GM23248 (cell line): Measurements from ENCODE around the gene URGCP. TPM values are rescaled to one million over a fixed set of nuclear protein-coding genes. Genes with fewer than 3 reads are reported as not detected.
"Not testable (repeated sequence)": the region's sequence is repeated elsewhere in the genome, so short reads cannot be mapped to it uniquely, and the experiment has no call there.

Source experiments
- DNase-seq: peaks from one replicate; pipeline ENCODE4 v3.0.0-alpha.2; 2015
- H2AFZ ChIP-seq: fragments of 200-600 bp; sonication (generic); 2 replicates; pipeline ENCODE4 v1.6.1; 2016; ENCODE audit warnings: antibody characterized with exemption
- H3F3A ChIP-seq: fragments of 200-600 bp; sonication (generic); 2 replicates; pipeline ENCODE4 v1.6.1; 2016; ENCODE audit warnings: mild to moderate bottlenecking, antibody characterized with exemption, mixed run types; ENCODE audit not compliant: insufficient read depth
- H3K27ac ChIP-seq: fragments of 200-600 bp; sonication (generic); 2 replicates; pipeline ENCODE4 v1.5.1; 2016; ENCODE audit warnings: mild to moderate bottlenecking
- H3K27me3 ChIP-seq: fragments of 200-600 bp; sonication (generic); replicated peaks from 2 replicates; pipeline ENCODE4 v1.6.1; 2016; ENCODE audit warnings: mild to moderate bottlenecking; ENCODE audit not compliant: insufficient read depth
- H3K36me3 ChIP-seq: fragments of 200-600 bp; sonication (generic); 2 replicates; pipeline ENCODE4 v1.6.1; 2016; ENCODE audit warnings: low read depth, mild to moderate bottlenecking
- H3K4me1 ChIP-seq: fragments of 200-600 bp; sonication (generic); 2 replicates; pipeline ENCODE4 v1.6.1; 2016; ENCODE audit warnings: mild to moderate bottlenecking; ENCODE audit not compliant: insufficient read depth
- H3K4me2 ChIP-seq: fragments of 200-600 bp; sonication (generic); one replicate; pipeline ENCODE4 v1.6.1; 2016; ENCODE audit warnings: mild to moderate bottlenecking; ENCODE audit not compliant: unreplicated experiment
- H3K4me3 ChIP-seq: fragments of 200-600 bp; sonication (generic); 2 replicates; pipeline ENCODE4 v1.5.1; 2016; ENCODE audit warnings: mild to moderate bottlenecking
- H3K79me2 ChIP-seq: fragments of 200-600 bp; sonication (generic); 2 replicates; pipeline ENCODE4 v1.6.1; 2016; ENCODE audit warnings: mild to moderate bottlenecking; ENCODE audit not compliant: insufficient read depth
- H3K9ac ChIP-seq: fragments of 200-600 bp; sonication (generic); 2 replicates; pipeline ENCODE4 v1.6.1; 2016; ENCODE audit warnings: mild to moderate bottlenecking
- H3K9me2 ChIP-seq: fragments of 200-600 bp; sonication (generic); 2 replicates; pipeline ENCODE4 v1.6.1; 2016; ENCODE audit warnings: mixed run types, mild to moderate bottlenecking, moderate library complexity; ENCODE audit not compliant: insufficient read depth
- H3K9me3 ChIP-seq: fragments of 200-600 bp; sonication (generic); one replicate; pipeline ENCODE4 v1.6.1; 2017; ENCODE audit warnings: low read depth
- H4K20me1 ChIP-seq: fragments of 200-600 bp; sonication (generic); 2 replicates; pipeline ENCODE4 v1.6.0; 2016; ENCODE audit not compliant: insufficient read depth
- EZH2 ChIP-seq: fragments of 200-600 bp; sonication (generic); IDR thresholded peaks from 2 replicates; pipeline ENCODE4 v1.6.1; 2018; ENCODE audit warnings: antibody characterized with exemption, mild to moderate bottlenecking; ENCODE audit not compliant: insufficient read depth, poor library complexity, severe bottlenecking
- EZH2phosphoT487 ChIP-seq: fragments of 200-600 bp; sonication (generic); IDR thresholded peaks from 2 replicates; pipeline ENCODE4 v1.6.1; 2018; ENCODE audit warnings: antibody characterized with exemption, moderate library complexity, mild to moderate bottlenecking, low read depth; ENCODE audit not compliant: insufficient read depth
- WGBS, 2 experiments: methylation state at CpG; one replicate each; pipeline ENCODE4 v1.1.6; 2015 to 2017; ENCODE audit warnings: low lambda C conversion rate in 2 of 2, low coverage in 1 of 2; ENCODE audit errors: missing lambda C conversion rate in 2 of 2; 5-methylcytosine and 5-hydroxymethylcytosine counted together
- in situ Hi-C: fragments of 300-500 bp; cut with MboI; formaldehyde crosslinking; loops from 2 replicates; pipeline ENCODE4 v1.15.0; 2020
- polyA plus RNA-seq: library from polyadenylated mRNA; unstranded; fragments of >200 nt; fragmentation: Nextera tagmentation; extraction: Ambion mirVana; gene quantifications from 2 replicates; pipeline ENCODE4 v1.2.1, GENCODE V29; 2016
- total RNA-seq: library from RNA; depleted of rRNA; stranded (reverse); fragments of >200 nt; shearing (Covaris generic); gene quantifications from 2 replicates; pipeline ENCODE4 v1.2.3, GENCODE V29; 2014

The URGCP gene
- total and polyA plus RNA-seq, 2 experiments from 2014 or later = 26.5 to 29.6 TPM

DNA sequence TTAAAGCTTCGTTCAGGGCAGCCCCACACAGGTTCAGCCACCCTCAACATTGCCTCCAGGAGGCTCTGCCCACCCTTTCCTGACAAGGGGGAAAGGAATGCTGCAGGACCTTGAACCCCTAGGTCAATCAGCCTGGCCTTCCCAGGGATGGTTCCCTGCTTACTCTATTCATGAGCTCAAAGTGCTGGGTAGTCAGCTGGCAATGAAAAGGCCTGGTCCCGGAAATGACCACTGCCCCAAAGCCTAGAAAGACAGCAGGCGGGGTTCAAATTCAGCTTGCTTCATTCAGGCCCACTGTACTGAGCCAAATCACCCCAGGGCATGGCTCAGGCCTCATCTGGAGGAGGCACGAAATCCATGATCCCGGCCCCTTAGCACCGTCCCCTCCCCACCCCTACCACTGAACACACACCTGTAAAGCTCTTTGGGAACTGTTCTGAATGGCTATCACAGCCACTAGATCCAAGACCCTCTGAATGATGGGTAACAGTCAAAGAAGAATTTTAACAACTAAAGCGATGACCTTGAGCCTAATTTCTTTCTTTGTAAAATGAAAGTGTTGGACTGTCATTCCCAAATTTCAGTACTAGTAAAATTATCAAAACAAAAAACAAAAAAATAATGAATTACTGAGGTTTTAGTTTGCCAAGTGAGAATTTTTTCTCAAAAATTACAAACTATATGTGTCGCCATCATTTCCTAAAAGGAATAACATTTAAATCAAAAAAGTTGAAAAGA, 1.0 kb downstream of the URGCP start:
- Histone ChIP-seq H3K4me3 (peak overlapping the region; percentile 79), H3K79me2 (peaks cover 64% of the 10 kb centered on the region), H3K36me3 (no peaks in the 10 kb centered on the region), H3K9me3 (no peaks in the 10 kb centered on the region), H4K20me1 (no peaks in the 10 kb centered on the region), H3K27me3 (no peaks in the 10 kb centered on the region), H3K9ac (peak overlapping the region; percentile 94), H3F3A (peaks cover 17% of the 10 kb centered on the region), H3K4me1 (peaks cover 20% of the 10 kb centered on the region), H3K4me2 (peak overlapping the region; percentile 85), H3K9me2 (no peaks in the 10 kb centered on the region), H3K27ac (peak overlapping the region; percentile 85), H2AFZ (peak overlapping the region; percentile 80)
- in situ Hi-C loops = no loop called here
- no peak for TF ChIP-seq EZH2phosphoT487
- no peak for TF ChIP-seq EZH2
- DNase-seq = peak; percentile 63
- 17% methylated on average over 8 of the region's 8 CpGs for WGBS, 2 experiments

GRCh38 chr7:43904533-43905208, 1.7 kb downstream of the URGCP start:
- Histone ChIP-seq H3K9ac (peak overlapping the region; percentile 94), H3K36me3 (no peaks in the 10 kb centered on the region), H3F3A (peaks cover 17% of the 10 kb centered on the region), H3K79me2 (peaks cover 71% of the 10 kb centered on the region), H3K4me3 (peak overlapping the region; percentile 79), H3K27me3 (no peaks in the 10 kb centered on the region), H3K4me1 (peaks cover 20% of the 10 kb centered on the region), H3K9me3 (no peaks in the 10 kb centered on the region), H3K4me2 (peak overlapping the region; percentile 85), H2AFZ (no peak overlapping the region), H4K20me1 (no peaks in the 10 kb centered on the region), H3K9me2 (no peaks in the 10 kb centered on the region), H3K27ac (peak overlapping the region; percentile 85)
- 95 to 98% methylated on average over 5 of the region's 5 CpGs for WGBS, 2 experiments
- in situ Hi-C loops = no loop called here
- TF ChIP-seq EZH2phosphoT487 (no peak), EZH2 (no peak)
- DNase-seq = peak; percentile 79

DNA sequence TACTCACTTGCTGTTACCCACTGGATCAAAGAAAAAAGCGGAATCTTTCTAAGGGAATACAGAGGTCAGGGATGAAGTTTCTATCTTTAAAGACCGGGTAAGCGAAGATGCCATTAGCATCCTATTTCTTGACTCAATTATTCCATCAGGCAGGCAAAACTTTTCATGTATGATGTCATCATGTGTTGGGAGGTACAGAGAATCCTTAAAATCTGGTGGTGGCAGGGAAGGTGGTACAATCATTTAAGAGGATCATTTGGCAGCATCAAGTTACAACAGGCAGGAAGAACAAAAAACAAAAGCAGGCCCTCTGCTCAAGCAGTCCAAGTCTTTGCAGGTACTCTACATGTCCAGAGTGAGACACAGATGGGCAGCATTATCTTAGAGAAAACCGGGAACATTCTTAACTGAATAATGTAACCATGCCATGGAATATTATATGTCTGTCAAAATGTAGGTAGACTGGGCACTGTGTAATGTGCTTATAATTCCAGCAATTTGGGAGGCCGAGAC, 3.8 kb downstream of the URGCP start:
- no peaks in the 10 kb centered on the region for H3K27me3 ChIP-seq
- no peak overlapping the region for H3K4me3 ChIP-seq
- peaks cover 92% of the 10 kb centered on the region for H3K79me2 ChIP-seq
- H3K4me1 ChIP-seq = peaks cover 20% of the 10 kb centered on the region
- H3K4me2 ChIP-seq = no peak overlapping the region
- peaks cover 17% of the 10 kb centered on the region for H3F3A ChIP-seq
- H3K9me2 ChIP-seq = no peaks in the 10 kb centered on the region
- no peaks in the 10 kb centered on the region for H3K36me3 ChIP-seq
- in situ Hi-C loops = no loop called here
- 0 out of 2 replicates have a peak, but pooled peaks cover 3% of the 10 kb centered on the region for H4K20me1 ChIP-seq
- no peak for DNase-seq
- H2AFZ ChIP-seq = no peak overlapping the region
- no peak for TF ChIP-seq EZH2
- TF ChIP-seq EZH2phosphoT487 = no peak
- H3K9ac ChIP-seq = no peak overlapping the region
- no peak overlapping the region for H3K27ac ChIP-seq
- H3K9me3 ChIP-seq = no peaks in the 10 kb centered on the region
- WGBS, 2 experiments = 89 to 91% methylated on average over 5 of the region's 5 CpGs

DNA sequence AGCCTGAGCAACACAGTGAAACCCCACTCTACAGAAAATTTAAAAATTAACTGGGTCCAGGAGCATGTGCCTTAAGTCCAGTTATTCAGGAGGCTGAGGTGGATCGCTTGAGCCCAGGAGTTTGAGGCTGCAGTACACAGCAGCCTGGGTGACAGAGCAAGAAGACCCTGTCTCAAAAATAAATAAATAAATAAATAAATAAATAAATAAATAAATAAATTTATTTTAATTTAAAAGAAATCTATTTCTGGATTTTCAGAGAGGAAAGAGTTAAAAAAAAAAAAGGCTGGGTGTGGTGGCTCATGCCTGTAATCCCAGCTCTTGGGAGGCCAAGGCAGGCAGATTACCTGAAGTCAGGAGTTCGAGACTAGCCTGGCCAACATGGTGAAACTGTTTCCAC, 7.8 kb downstream of the URGCP start:
- not testable (repeated sequence) for DNase-seq

More for the DNA sequence above, 7.8 kb downstream of the URGCP start:
- H3K79me2 ChIP-seq = peaks cover 100% of the 10 kb centered on the region
- H3F3A ChIP-seq, H3K4me2 ChIP-seq, H3K9ac ChIP-seq, H2AFZ ChIP-seq, H3K9me2 ChIP-seq, H3K27ac ChIP-seq, H3K4me1 ChIP-seq, H3K36me3 ChIP-seq, H4K20me1 ChIP-seq, in situ Hi-C loops, H3K4me3 ChIP-seq, H3K9me3 ChIP-seq, H3K27me3 ChIP-seq: not testable (repeated sequence)
- 97 to 99% methylated on average over 2 of the region's 2 CpGs for WGBS, 2 experiments
